ENCODE measurements around the gene NDC1. TPM values are rescaled to one million over a fixed set of nuclear protein-coding genes. Genes with fewer than 3 reads are reported as not detected.

The NDC1 gene
- total and polyA plus RNA-seq, 2 of the 4 experiments (the other 2 are of a cell fraction): 11.8 to 33.9 TPM

DNA sequence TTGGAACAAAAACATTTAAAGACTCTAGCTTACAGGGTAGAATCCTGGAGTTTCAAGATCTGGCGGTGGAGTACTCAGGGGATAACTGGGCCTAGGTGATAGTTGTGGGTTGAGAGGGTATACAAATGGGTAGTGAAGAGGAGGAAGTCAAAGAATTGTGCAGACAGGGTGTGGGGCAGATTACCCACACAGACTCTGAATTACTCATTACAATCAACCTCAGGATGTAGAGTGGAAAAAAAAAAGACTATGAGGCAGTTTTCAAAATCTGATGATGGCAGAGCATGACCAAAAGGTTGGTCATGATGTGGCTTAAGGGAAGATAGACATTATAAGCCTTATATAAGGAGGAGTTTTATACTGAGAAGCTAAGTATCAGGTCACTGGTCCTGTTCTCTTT is 55.0 kb downstream of the NDC1 start:
- no peak overlapping the region for H2AK9ac ChIP-seq (replicated peaks; ENCODE audit: low read depth, low read length, poor library complexity)
- H3K56ac ChIP-seq (ENCODE audit: extremely low read depth, insufficient read depth, low read length): no peak overlapping the region
- H3K14ac ChIP-seq (replicated peaks; ENCODE audit: low read depth, low read length): no peak overlapping the region
- no peak overlapping the region for H3K4me3 ChIP-seq (ENCODE audit: insufficient read depth, low read depth, low read length)
- H2BK20ac ChIP-seq (ENCODE audit: low read depth, low read length): no peak overlapping the region
- H3K9ac ChIP-seq (ENCODE audit: low read depth, low read length): no peak overlapping the region
- H3K4me1 ChIP-seq (ENCODE audit: control insufficient read depth, insufficient read depth, low read length): peaks cover 2% of the 10 kb centered on the region; the same call in 1 of the 2 replicates
- no peak overlapping the region for H2AK5ac ChIP-seq (ENCODE audit: low read depth, low read length)
- intact Hi-C loops (cut with micrococcal nuclease) (loop anchor here (5.0 kb wide), 1 partner anchor 34 kb away; no protein-coding TSS in a partner anchor), dilution Hi-C loops (cut with HindIII; ENCODE audit: low sequenced_read_pairs, unreplicated experiment) (no loop called here), in situ Hi-C loops (cut with MboI; ENCODE audit: low sequenced_read_pairs) (no loop called here)
- no TSS peak for BruUV-seq (replicated peaks)
- TF ChIP-seq, protein P1, sequence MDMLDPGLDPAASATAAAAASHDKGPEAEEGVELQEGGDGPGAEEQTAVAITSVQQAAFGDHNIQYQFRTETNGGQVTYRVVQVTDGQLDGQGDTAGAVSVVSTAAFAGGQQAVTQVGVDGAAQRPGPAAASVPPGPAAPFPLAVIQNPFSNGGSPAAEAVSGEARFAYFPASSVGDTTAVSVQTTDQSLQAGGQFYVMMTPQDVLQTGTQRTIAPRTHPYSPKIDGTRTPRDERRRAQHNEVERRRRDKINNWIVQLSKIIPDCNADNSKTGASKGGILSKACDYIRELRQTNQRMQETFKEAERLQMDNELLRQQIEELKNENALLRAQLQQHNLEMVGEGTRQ (IDR thresholded peaks at IDR 0.05; ENCODE audit: low read depth, low read length): no peak
- no peak for TF ChIP-seq RFX5 (IDR thresholded peaks at IDR 0.05; ENCODE audit: low read depth, low read length)
- TF ChIP-seq POLR2A (IDR thresholded peaks at IDR 0.05; ENCODE audit: low read depth, low read length): no peak
- no peak for TF ChIP-seq RCOR1 (IDR thresholded peaks at IDR 0.05; ENCODE audit: insufficient replicate concordance, low read length)
- no peak for TF ChIP-seq RAD21 (IDR thresholded peaks at IDR 0.05; ENCODE audit: low read length)
- TF ChIP-seq CHD1 (IDR thresholded peaks at IDR 0.05; ENCODE audit: low read depth, low read length): no peak
- TF ChIP-seq MAFK (IDR thresholded peaks at IDR 0.05; ENCODE audit: low read depth, low read length): no peak
- TF ChIP-seq CEBPB (IDR thresholded peaks at IDR 0.05; ENCODE audit: low read depth, low read length): no peak
- TF ChIP-seq NFE2L2 (IDR thresholded peaks at IDR 0.05; ENCODE audit: low read depth, low read length): no peak
- no peak for TF ChIP-seq MAZ (IDR thresholded peaks at IDR 0.05; ENCODE audit: borderline replicate concordance, low read depth, low read length)
- TF ChIP-seq SMC3 (IDR thresholded peaks at IDR 0.05; ENCODE audit: low read depth, low read length): no peak
- TF ChIP-seq FOS (IDR thresholded peaks at IDR 0.05; ENCODE audit: low read depth, low read length): no peak
- no peak overlapping the region for H2BK5ac ChIP-seq (ENCODE audit: low read depth, low read length, poor library complexity, severe bottlenecking)
- H3K4me2 ChIP-seq (ENCODE audit: low read depth, low read length): no peak overlapping the region
- ChIA-PET POLR2A (ENCODE audit: unreplicated experiment) (no interaction called here), CTCF (no interaction called here)
- H4K91ac ChIP-seq (ENCODE audit: insufficient read depth, low read depth, low read length): no peak overlapping the region
- no peak overlapping the region for H3K4ac ChIP-seq (ENCODE audit: low read depth, low read length)
- no peak overlapping the region for H3K27ac ChIP-seq (ENCODE audit: insufficient read depth, low read length)
- no CpG with 5 or more reads among the region's 1 CpG for WGBS, 2 experiments (ENCODE audit: extremely low coverage in 2 of 2, insufficient read length in 1 of 2)
- no peak overlapping the region for H4K5ac ChIP-seq (ENCODE audit: low read depth, low read length)
- H3K9me3 ChIP-seq (ENCODE audit: control insufficient read depth, insufficient read depth, low read length): no peaks in the 10 kb centered on the region
- no peak overlapping the region for H2BK15ac ChIP-seq (ENCODE audit: low read depth, low read length)
- H3K18ac ChIP-seq (ENCODE audit: low read depth, low read length): no peak overlapping the region
- DNase-seq (peak; percentile 52), ATAC-seq (ENCODE audit: low read depth) (no peak)
- no peaks in the 10 kb centered on the region for H3K27me3 ChIP-seq (ENCODE audit: control insufficient read depth, insufficient read depth, low read length)
- H3K23ac ChIP-seq (ENCODE audit: low read depth, low read length): no peak overlapping the region
- peaks cover 4 to 8% of the 10 kb centered on the region in 2 experiments; a peak in 3 of 4 replicates for H3K79me1 ChIP-seq (ENCODE audit: low read depth in 1 of 2, low read length in 2 of 2)
- no peak overlapping the region for H2BK120ac ChIP-seq (ENCODE audit: low read depth, low read length)
- peaks cover 5% of the 10 kb centered on the region for H3K36me3 ChIP-seq (ENCODE audit: control insufficient read depth, insufficient read depth, low read length)
- H2AFZ ChIP-seq (replicated peaks; ENCODE audit: low read length, poor library complexity): no peak overlapping the region
- 0 out of 2 replicates have a peak, but pooled peaks cover 2% of the 10 kb centered on the region for H3K9me1 ChIP-seq (ENCODE audit: insufficient read depth, low read length)
- no peak overlapping the region for H4K8ac ChIP-seq (ENCODE audit: low read depth in 2 of 2, low read length in 2 of 2)
- no peaks in the 10 kb centered on the region for H4K20me1 ChIP-seq (ENCODE audit: insufficient read depth, low read length)

Measured in IMR-90 (cell line).